Mesendoderm (in vitro differentiated cells): ENCODE measurements around the gene PTGFR.

Source experiments
- DNase-seq: peaks from one replicate; pipeline ENCODE4 v3.0.0; 2013
- H2AK5ac ChIP-seq: 2 replicates; pipeline ENCODE4 v1.6.1; 2013; ENCODE audit warnings: low read length, inconsistent platforms
- H2BK120ac ChIP-seq: 2 replicates; pipeline ENCODE4 v1.6.1; 2013; ENCODE audit warnings: low read depth, mild to moderate bottlenecking, low read length, moderate library complexity, mixed read lengths
- H2BK15ac ChIP-seq: replicated peaks from 2 replicates; pipeline ENCODE4 v1.6.1; 2013; ENCODE audit warnings: low read depth, mild to moderate bottlenecking, moderate library complexity
- H2BK5ac ChIP-seq: 2 replicates; pipeline ENCODE4 v1.6.1; 2013; ENCODE audit warnings: low read length, inconsistent platforms
- H3K18ac ChIP-seq: 2 replicates; pipeline ENCODE4 v1.6.1; 2013; ENCODE audit warnings: mild to moderate bottlenecking, low read length, mixed read lengths
- H3K23ac ChIP-seq: one replicate; pipeline ENCODE4 v1.6.1; 2013; ENCODE audit warnings: low read length
- H3K27ac ChIP-seq: 2 replicates; pipeline ENCODE4 v1.5.1; 2013; ENCODE audit warnings: low read depth, mild to moderate bottlenecking, inconsistent platforms, low read length, moderate library complexity
- H3K27me3 ChIP-seq: 2 replicates; pipeline ENCODE4 v1.6.1; 2013; ENCODE audit warnings: low read length, control low read depth, mild to moderate bottlenecking, inconsistent platforms; ENCODE audit not compliant: insufficient read depth, poor library complexity
- H3K36me3 ChIP-seq: 2 replicates; pipeline ENCODE4 v1.6.1; 2013; ENCODE audit warnings: low read length, inconsistent platforms; ENCODE audit not compliant: control insufficient read depth, insufficient read depth
- H3K4ac ChIP-seq: one replicate; pipeline ENCODE4 v1.6.1; 2013; ENCODE audit warnings: low read depth, mild to moderate bottlenecking, low read length, moderate library complexity
- H3K4me1 ChIP-seq: 2 replicates; pipeline ENCODE4 v1.6.1; 2013; ENCODE audit warnings: low read depth, low read length, inconsistent platforms; ENCODE audit not compliant: control insufficient read depth
- H3K4me2 ChIP-seq: 2 replicates; pipeline ENCODE4 v1.6.1; 2013; ENCODE audit warnings: low read length
- H3K4me3 ChIP-seq: 2 replicates; pipeline ENCODE4 v1.5.1; 2013; ENCODE audit warnings: mild to moderate bottlenecking, low read length
- H3K56ac ChIP-seq: one replicate; pipeline ENCODE4 v1.6.1; 2013; ENCODE audit warnings: low read length
- H3K79me1 ChIP-seq: 2 replicates; pipeline ENCODE4 v1.6.1; 2013; ENCODE audit warnings: low read length, inconsistent platforms
- H3K79me2 ChIP-seq: 2 replicates; pipeline ENCODE4 v1.6.1; 2013; ENCODE audit warnings: mild to moderate bottlenecking, low read length; ENCODE audit not compliant: control insufficient read depth, insufficient read depth
- H3K9ac ChIP-seq: 2 replicates; pipeline ENCODE4 v1.6.1; 2013; ENCODE audit warnings: low read length, inconsistent platforms
- H4K5ac ChIP-seq: one replicate; pipeline ENCODE4 v1.6.1; 2013; ENCODE audit warnings: low read length
- H4K8ac ChIP-seq: one replicate; pipeline ENCODE4 v1.6.1; 2013; ENCODE audit warnings: low read depth, mild to moderate bottlenecking, control low read depth, low read length, moderate library complexity
- WGBS: extraction: QIAGEN DNeasy Blood & Tissue Kit; methylation state at CpG from one replicate; pipeline ENCODE4 v1.1.7; 2013; ENCODE audit warnings: low lambda C conversion rate, missing lambda C conversion rate; ENCODE audit not compliant: insufficient coverage; ENCODE audit errors: extremely low coverage; 5-methylcytosine and 5-hydroxymethylcytosine counted together

PTGFR gene

GRCh38 chr1:78522136-78522535 is 31.4 kb downstream of the PTGFR start:
- H3K4me3 ChIP-seq = no peak overlapping the region

GRCh38 chr1:78526496-78526895 is 35.7 kb downstream of the PTGFR start:
- no peak overlapping the region for H3K4me3 ChIP-seq
- no peak overlapping the region for H2BK5ac ChIP-seq
- H2AK5ac ChIP-seq = no peak overlapping the region
- no peaks in the 10 kb centered on the region for H3K36me3 ChIP-seq
- no peak for DNase-seq
- H3K79me2 ChIP-seq = no peaks in the 10 kb centered on the region
- no peaks in the 10 kb centered on the region for H3K27me3 ChIP-seq
- no peak overlapping the region for H3K4ac ChIP-seq
- no CpG with 5 or more reads among the region's 2 CpGs for WGBS
- no peak overlapping the region for H3K27ac ChIP-seq
- H3K79me1 ChIP-seq = no peaks in the 10 kb centered on the region
- H3K23ac ChIP-seq = no peak overlapping the region
- H2BK15ac ChIP-seq = no peak overlapping the region
- H3K4me1 ChIP-seq = no peaks in the 10 kb centered on the region
- H4K5ac ChIP-seq = no peak overlapping the region
- no peak overlapping the region for H3K18ac ChIP-seq
- no peak overlapping the region for H3K56ac ChIP-seq
- H3K9ac ChIP-seq = no peak overlapping the region
- H2BK120ac ChIP-seq = no peak overlapping the region
- no peak overlapping the region for H3K4me2 ChIP-seq
- H4K8ac ChIP-seq = no peak overlapping the region

More at GRCh38 chr1:78522136-78522535, 31.4 kb downstream of the PTGFR start:
- Histone ChIP-seq H3K18ac (no peak overlapping the region), H3K36me3 (no peaks in the 10 kb centered on the region), H2AK5ac (no peak overlapping the region), H3K79me1 (no peaks in the 10 kb centered on the region), H2BK120ac (no peak overlapping the region), H4K8ac (no peak overlapping the region), H3K4me2 (no peak overlapping the region), H2BK5ac (no peak overlapping the region), H3K27me3 (no peaks in the 10 kb centered on the region), H3K4me1 (no peaks in the 10 kb centered on the region), H4K5ac (no peak overlapping the region), H3K27ac (no peak overlapping the region), H2BK15ac (no peak overlapping the region), H3K9ac (no peak overlapping the region), H3K4ac (no peak overlapping the region), H3K56ac (no peak overlapping the region), H3K79me2 (no peaks in the 10 kb centered on the region), H3K23ac (no peak overlapping the region)
- no peak for DNase-seq
- WGBS = no CpG with 5 or more reads among the region's 2 CpGs

- no peak overlapping the region for H3K9ac ChIP-seq
- H3K4me3 ChIP-seq = no peak overlapping the region
- no peak overlapping the region for H3K4me2 ChIP-seq
- H3K23ac ChIP-seq = no peak overlapping the region
- H2BK15ac ChIP-seq = no peak overlapping the region
- H3K36me3 ChIP-seq = no peaks in the 10 kb centered on the region
- no peak overlapping the region for H4K5ac ChIP-seq
- no peaks in the 10 kb centered on the region for H3K27me3 ChIP-seq
- WGBS = no CpG with 5 or more reads among the region's 2 CpGs
- no peaks in the 10 kb centered on the region for H3K4me1 ChIP-seq
- H2BK5ac ChIP-seq = no peak overlapping the region
- H2AK5ac ChIP-seq = no peak overlapping the region
- no peak overlapping the region for H3K4ac ChIP-seq
- H4K8ac ChIP-seq = no peak overlapping the region
- no peaks in the 10 kb centered on the region for H3K79me1 ChIP-seq
- no peak for DNase-seq
- H3K27ac ChIP-seq = no peak overlapping the region
- no peak overlapping the region for H3K56ac ChIP-seq
- H2BK120ac ChIP-seq = no peak overlapping the region
- no peak overlapping the region for H3K18ac ChIP-seq
- H3K79me2 ChIP-seq = no peaks in the 10 kb centered on the region
These were observed 36.9 kb downstream of the PTGFR start for GRCh38 chr1:78527706-78528105.

GRCh38 chr1:78533527-78533926 is 42.8 kb downstream of the PTGFR start:
- no peaks in the 10 kb centered on the region for H3K36me3 ChIP-seq
- no peaks in the 10 kb centered on the region for H3K79me2 ChIP-seq
- no peak overlapping the region for H2BK120ac ChIP-seq
- H3K4ac ChIP-seq = no peak overlapping the region
- no peak overlapping the region for H3K56ac ChIP-seq
- H3K18ac ChIP-seq = no peak overlapping the region
- H2BK5ac ChIP-seq = no peak overlapping the region
- no peak overlapping the region for H3K4me3 ChIP-seq
- no peak overlapping the region for H2BK15ac ChIP-seq
- no peak overlapping the region for H3K4me2 ChIP-seq
- no CpG with 5 or more reads among the region's 4 CpGs for WGBS
- no peaks in the 10 kb centered on the region for H3K27me3 ChIP-seq
- H3K27ac ChIP-seq = no peak overlapping the region
- no peaks in the 10 kb centered on the region for H3K4me1 ChIP-seq
- no peak overlapping the region for H3K9ac ChIP-seq
- no peaks in the 10 kb centered on the region for H3K79me1 ChIP-seq
- H4K5ac ChIP-seq = no peak overlapping the region
- H4K8ac ChIP-seq = no peak overlapping the region
- no peak for DNase-seq
- H2AK5ac ChIP-seq = no peak overlapping the region
- H3K23ac ChIP-seq = no peak overlapping the region

- Histone ChIP-seq H3K27ac (no peak overlapping the region), H3K23ac (no peak overlapping the region), H4K5ac (no peak overlapping the region), H3K4me1 (no peaks in the 10 kb centered on the region), H3K27me3 (no peaks in the 10 kb centered on the region), H3K18ac (no peak overlapping the region), H3K4me2 (no peak overlapping the region), H2AK5ac (no peak overlapping the region), H4K8ac (no peak overlapping the region), H3K4me3 (no peak overlapping the region), H3K79me1 (no peaks in the 10 kb centered on the region), H3K56ac (no peak overlapping the region), H2BK120ac (no peak overlapping the region), H2BK15ac (no peak overlapping the region), H3K4ac (no peak overlapping the region), H3K36me3 (no peaks in the 10 kb centered on the region), H3K9ac (no peak overlapping the region), H2BK5ac (no peak overlapping the region), H3K79me2 (no peaks in the 10 kb centered on the region)
- no CpG with 5 or more reads among the region's 1 CpG for WGBS
- no peak for DNase-seq
These were observed 44.5 kb downstream of the PTGFR start for GRCh38 chr1:78535286-78535685.

- Histone ChIP-seq H3K4me3 (no peak overlapping the region), H3K27me3 (no peaks in the 10 kb centered on the region), H4K8ac (no peak overlapping the region), H2BK120ac (no peak overlapping the region), H3K18ac (no peak overlapping the region), H2BK15ac (no peak overlapping the region), H3K4me1 (no peaks in the 10 kb centered on the region), H3K23ac (no peak overlapping the region), H3K4ac (no peak overlapping the region), H3K4me2 (no peak overlapping the region), H3K9ac (no peak overlapping the region), H3K27ac (no peak overlapping the region), H3K36me3 (no peaks in the 10 kb centered on the region), H3K79me1 (no peaks in the 10 kb centered on the region), H4K5ac (no peak overlapping the region), H2AK5ac (no peak overlapping the region), H3K56ac (no peak overlapping the region), H3K79me2 (no peaks in the 10 kb centered on the region), H2BK5ac (no peak overlapping the region)
- no CpG with 5 or more reads among the region's 2 CpGs for WGBS
- no peak for DNase-seq
These were observed 45.7 kb downstream of the PTGFR start for GRCh38 chr1:78536427-78536826.
